B cell (primary cell): ENCODE measurements around the gene ARHGAP33. TPM values are rescaled to one million over a fixed set of nuclear protein-coding genes. Genes with fewer than 3 reads are reported as not detected.

Experiments used
- ATAC-seq: fragments of 200-7000 bp; cut with Tn5 transposase; one replicate; pipeline ENCODE4 v1.10.0; 2021; ENCODE audit warnings: low read depth, mild to moderate bottlenecking, moderate number of reproducible peaks, moderate library complexity
- CTCF ChIA-PET: fragments of 350-600 bp; sonication (Branson Sonifier 250); formaldehyde crosslinking; loops from one replicate; lab custom pipeline; 2021; ENCODE audit warnings: antibody characterized with exemption, inconsistent platforms; lab: Charles Lee
- POLR2A ChIA-PET: fragments of 350-600 bp; sonication (Branson Sonifier 250); formaldehyde crosslinking; loops from one replicate; lab custom pipeline; 2021; ENCODE audit warnings: antibody characterized with exemption; lab: Charles Lee
- DNase-seq: peaks from one replicate; pipeline ENCODE4 v3.0.0; 2013
- H2AFZ ChIP-seq: 2 replicates; pipeline ENCODE4 v1.6.1; 2012; ENCODE audit warnings: mild to moderate bottlenecking, low read depth, low read length; ENCODE audit not compliant: insufficient read depth, poor library complexity, severe bottlenecking
- H3K27ac ChIP-seq, 2 donors: 1 replicate in 1 of 2; 2 replicates in 1 of 2; pipeline ENCODE4 v1.5.1; 2012 to 2013; ENCODE audit warnings: low read length in 2 of 2, mild to moderate bottlenecking in 2 of 2, moderate library complexity in 1 of 2
- H3K27me3 ChIP-seq, 4 experiments: fragments of 200-600 bp in 1 of 4; sonication (generic) in 1 of 4; replicated peaks in 1 of 4; 1 replicate in 2 of 4; 2 replicates in 2 of 4; pipeline versions ENCODE4 v1.6.1 to v1.7.0; 2013 to 2016; ENCODE audit warnings: low read length in 3 of 4, mild to moderate bottlenecking in 2 of 4, mixed read lengths in 1 of 4, moderate library complexity in 1 of 4; ENCODE audit not compliant: insufficient read depth in 4 of 4, control insufficient read depth in 3 of 4; ENCODE audit errors: control extremely low read depth in 1 of 4
- H3K36me3 ChIP-seq, 2 experiments: replicated peaks in 1 of 2; 1 replicate in 1 of 2; 2 replicates in 1 of 2; pipeline versions ENCODE4 v1.6.1 to v1.7.1; 2013; ENCODE audit warnings: low read length in 1 of 2; ENCODE audit not compliant: insufficient read depth in 2 of 2, control insufficient read depth in 1 of 2; ENCODE audit errors: control extremely low read depth in 1 of 2, extremely low read depth in 1 of 2
- H3K4me1 ChIP-seq, 2 donors: fragments of 200-600 bp in 1 of 2; sonication (generic) in 1 of 2; 1 replicate in 1 of 2; 2 replicates in 1 of 2; pipeline versions ENCODE4 v1.5.1 to v1.6.1; 2013 to 2017; ENCODE audit warnings: low read length in 2 of 2; ENCODE audit not compliant: control insufficient read depth in 2 of 2, insufficient read depth in 2 of 2
- H3K4me2 ChIP-seq: replicated peaks from 2 replicates; pipeline ENCODE3; 2012; ENCODE audit warnings: mild to moderate bottlenecking, low read depth, low read length; ENCODE audit not compliant: poor library complexity, severe bottlenecking
- H3K4me3 ChIP-seq, 5 experiments: fragments of 200-600 bp in 1 of 5; sonication (generic) in 1 of 5; 1 replicate in 3 of 5; 2 replicates in 2 of 5; pipeline versions ENCODE4 v1.5.1 to v1.7.0; 2011 to 2016; ENCODE audit warnings: low read length in 4 of 5, mild to moderate bottlenecking in 4 of 5, low read depth in 2 of 5, control low read depth in 1 of 5, moderate library complexity in 1 of 5; ENCODE audit not compliant: insufficient read depth in 1 of 5; ENCODE audit errors: control extremely low read depth in 1 of 5, extremely low read depth in 1 of 5
- H3K79me2 ChIP-seq: fragments of 200-600 bp; sonication (generic); one replicate; pipeline ENCODE4 v1.6.0; 2016; ENCODE audit warnings: low read length; ENCODE audit not compliant: control insufficient read depth, insufficient read depth
- H3K9ac ChIP-seq: fragments of 200-600 bp; sonication (generic); 2 replicates; pipeline ENCODE4 v1.6.1; 2017; ENCODE audit warnings: mild to moderate bottlenecking, low read length, moderate library complexity
- H3K9me3 ChIP-seq, 3 donors: one replicate each; pipeline versions ENCODE4 v1.6.1 to v1.7.1; 2013; ENCODE audit warnings: low read length in 2 of 3; ENCODE audit not compliant: control insufficient read depth in 2 of 3, insufficient read depth in 1 of 3; ENCODE audit errors: control extremely low read depth in 1 of 3
- H4K20me1 ChIP-seq: 2 replicates; pipeline ENCODE4 v1.6.0; 2012; ENCODE audit warnings: mild to moderate bottlenecking, low read length; ENCODE audit not compliant: insufficient read depth, control insufficient read depth, poor library complexity, severe bottlenecking
- H3K27ac Mint-ChIP-seq: one replicate; pipeline ENCODE4 v1.8.0; 2021; ENCODE audit warnings: mixed read lengths
- H3K27me3 Mint-ChIP-seq: one replicate; pipeline ENCODE4 v1.8.0; 2021; ENCODE audit warnings: mixed read lengths
- H3K4me1 Mint-ChIP-seq: one replicate; pipeline ENCODE4 v1.8.0; 2021; ENCODE audit warnings: mixed read lengths
- H3K4me3 Mint-ChIP-seq: one replicate; pipeline ENCODE4 v1.8.0; 2021; ENCODE audit warnings: mixed read lengths
- H3K9me3 Mint-ChIP-seq: one replicate; pipeline ENCODE4 v1.8.0; 2022; ENCODE audit warnings: mixed read lengths; ENCODE audit not compliant: insufficient read depth
- EZH2 ChIP-seq: IDR thresholded peaks from 2 replicates; pipeline ENCODE4 v1.6.1; 2012; ENCODE audit warnings: borderline replicate concordance, low read depth, mild to moderate bottlenecking, moderate library complexity, low read length; ENCODE audit not compliant: insufficient read depth, poor library complexity, severe bottlenecking
- WGBS: methylation state at CpG from one replicate; pipeline ENCODE4 v1.1.5; 2013; ENCODE audit warnings: missing lambda C conversion rate; ENCODE audit not compliant: insufficient coverage; 5-methylcytosine and 5-hydroxymethylcytosine counted together
- intact Hi-C: fragments of 100-400 bp; cut with micrococcal nuclease; formaldehyde crosslinking; loops from one replicate; pipeline ENCODE4 v1.10.0; 2022
- polyA plus RNA-seq: library from polyadenylated mRNA; depleted of rRNA; stranded (reverse); fragments of >200 nt; gene quantifications from 2 replicates; pipeline ENCODE4 v1.2.3, GENCODE V29; 2012
- total RNA-seq, 2 donors: library from RNA; stranded (reverse); fragments of 120-200 nt in 1 of 2; gene quantifications; 1 replicate in 1 of 2; 2 replicates in 1 of 2; pipeline versions ENCODE4 v1.2.3 to v1.2.4, GENCODE V29; 2013 to 2022
- TF ChIP-seq, protein P1 (sequence below): fragments of 200-600 bp; IDR thresholded peaks from one replicate; pipeline ENCODE4 v1.8.0; 2022; ENCODE audit warnings: antibody characterized with exemption, mild to moderate bottlenecking

ARHGAP33 gene
- total and polyA plus RNA-seq, 2 donors (not counting 1 experiment from before 2014, with no cell fraction given) = 18.2 to 27.8 TPM

GRCh38 chr19:35777086-35777841 lies 1.9 kb downstream of the ARHGAP33 start:
- Mint-ChIP-seq H3K27me3 (no peaks in the 10 kb centered on the region), H3K4me3 (peak overlapping the region; percentile 61), H3K9me3 (no peaks in the 10 kb centered on the region), H3K4me1 (peaks cover 10% of the 10 kb centered on the region), H3K27ac (no peak overlapping the region)
- no peaks in the 10 kb centered on the region for H3K27me3 ChIP-seq
- H2AFZ ChIP-seq = no peak overlapping the region
- no peak overlapping the region for H3K27ac ChIP-seq
- H3K79me2 ChIP-seq = peaks cover 4% of the 10 kb centered on the region
- H3K9me3 ChIP-seq = no peaks in the 10 kb centered on the region
- H4K20me1 ChIP-seq = no peaks in the 10 kb centered on the region
- peaks cover 0 to 2% of the 10 kb centered on the region in 2 experiments for H3K36me3 ChIP-seq
- no peak for ATAC-seq
- intact Hi-C loops = no loop called here
- H3K4me3 ChIP-seq = no peak overlapping the region
- no peak for TF ChIP-seq EZH2
- TF ChIP-seq, protein P1, sequence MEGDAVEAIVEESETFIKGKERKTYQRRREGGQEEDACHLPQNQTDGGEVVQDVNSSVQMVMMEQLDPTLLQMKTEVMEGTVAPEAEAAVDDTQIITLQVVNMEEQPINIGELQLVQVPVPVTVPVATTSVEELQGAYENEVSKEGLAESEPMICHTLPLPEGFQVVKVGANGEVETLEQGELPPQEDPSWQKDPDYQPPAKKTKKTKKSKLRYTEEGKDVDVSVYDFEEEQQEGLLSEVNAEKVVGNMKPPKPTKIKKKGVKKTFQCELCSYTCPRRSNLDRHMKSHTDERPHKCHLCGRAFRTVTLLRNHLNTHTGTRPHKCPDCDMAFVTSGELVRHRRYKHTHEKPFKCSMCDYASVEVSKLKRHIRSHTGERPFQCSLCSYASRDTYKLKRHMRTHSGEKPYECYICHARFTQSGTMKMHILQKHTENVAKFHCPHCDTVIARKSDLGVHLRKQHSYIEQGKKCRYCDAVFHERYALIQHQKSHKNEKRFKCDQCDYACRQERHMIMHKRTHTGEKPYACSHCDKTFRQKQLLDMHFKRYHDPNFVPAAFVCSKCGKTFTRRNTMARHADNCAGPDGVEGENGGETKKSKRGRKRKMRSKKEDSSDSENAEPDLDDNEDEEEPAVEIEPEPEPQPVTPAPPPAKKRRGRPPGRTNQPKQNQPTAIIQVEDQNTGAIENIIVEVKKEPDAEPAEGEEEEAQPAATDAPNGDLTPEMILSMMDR = no peak
- ChIA-PET POLR2A (no interaction called here), CTCF (interaction anchor here (0.5 kb wide), 1 partner anchor 273 kb away, joined by 3 read pairs; no protein-coding TSS in a partner anchor)
- H3K9ac ChIP-seq = no peak overlapping the region
- no peak overlapping the region for H3K4me2 ChIP-seq
- H3K4me1 ChIP-seq = peaks cover 10 to 16% of the 10 kb centered on the region in 2 donors
- no peak for DNase-seq
- 90% methylated on average over 18 of the region's 19 CpGs for WGBS

GRCh38 chr19:35777961-35778360 lies 2.6 kb downstream of the ARHGAP33 start:
- H3K4me3 Mint-ChIP-seq = peak overlapping the region; percentile 37
- 82% methylated on average over 7 of the region's 7 CpGs for WGBS
- intact Hi-C loops = no loop called here
- no peak overlapping the region for H3K9ac ChIP-seq
- peaks cover 10 to 16% of the 10 kb centered on the region in 2 donors for H3K4me1 ChIP-seq
- no peak overlapping the region for H3K27ac Mint-ChIP-seq
- H3K4me1 Mint-ChIP-seq = peaks cover 10% of the 10 kb centered on the region
- ChIA-PET POLR2A (no interaction called here), CTCF (interaction anchor here (0.5 kb wide), 1 partner anchor 272 kb away, joined by 3 read pairs; no protein-coding TSS in a partner anchor)
- no peak overlapping the region for H2AFZ ChIP-seq
- H3K27me3 ChIP-seq = no peaks in the 10 kb centered on the region
- no peak overlapping the region for H3K27ac ChIP-seq
- no peaks in the 10 kb centered on the region for H3K27me3 Mint-ChIP-seq
- no peaks in the 10 kb centered on the region for H3K9me3 Mint-ChIP-seq
- no peak for DNase-seq
- H3K79me2 ChIP-seq = peaks cover 4% of the 10 kb centered on the region
- ATAC-seq = no peak
- H3K4me3 ChIP-seq = no peak overlapping the region
- no peak for TF ChIP-seq EZH2
- TF ChIP-seq, protein P1 = no peak
- H3K9me3 ChIP-seq = no peaks in the 10 kb centered on the region
- H4K20me1 ChIP-seq = no peaks in the 10 kb centered on the region
- H3K36me3 ChIP-seq = peaks cover 0 to 5% of the 10 kb centered on the region in 2 experiments
- no peak overlapping the region for H3K4me2 ChIP-seq
